Aorta (tissue), 5 donors: ENCODE results near the gene ATP13A3. TPM values are rescaled to one million over a fixed set of nuclear protein-coding genes. Genes with fewer than 3 reads are reported as not detected.

ENCODE experiments used
- ATAC-seq: fragments of 200-7000 bp; cut with Tn5 transposase; one replicate; pipeline ENCODE4 v1.9.1; 2022; ENCODE audit warnings: moderate library complexity; ENCODE audit not compliant: low FRiP score
- DNase-seq, 2 donors: peaks; one replicate each; pipeline ENCODE4 v3.0.0-alpha.2; 2020
- H3K27ac ChIP-seq, 2 donors: one replicate each; pipeline ENCODE4 v1.5.1; 2013; ENCODE audit warnings: low read length in 2 of 2, mild to moderate bottlenecking in 2 of 2, moderate library complexity in 2 of 2, control low read depth in 1 of 2, inconsistent platforms in 1 of 2, low read depth in 1 of 2
- H3K27me3 ChIP-seq, 2 donors: one replicate each; pipeline ENCODE4 v1.6.1; 2013; ENCODE audit warnings: control low read depth in 1 of 2, low read length in 1 of 2, mild to moderate bottlenecking in 1 of 2, moderate library complexity in 1 of 2; ENCODE audit not compliant: insufficient read depth in 2 of 2, control insufficient read depth in 1 of 2
- H3K36me3 ChIP-seq, 2 donors: one replicate each; pipeline ENCODE4 v1.6.1; 2013; ENCODE audit warnings: control low read depth in 1 of 2, low read length in 1 of 2, mild to moderate bottlenecking in 1 of 2; ENCODE audit not compliant: insufficient read depth in 2 of 2, control insufficient read depth in 1 of 2
- H3K4me1 ChIP-seq, 2 donors: one replicate each; pipeline ENCODE4 v1.6.1; 2013; ENCODE audit warnings: low read length in 2 of 2, control low read depth in 1 of 2, mild to moderate bottlenecking in 1 of 2, moderate library complexity in 1 of 2; ENCODE audit not compliant: insufficient read depth in 2 of 2, control insufficient read depth in 1 of 2
- H3K4me3 ChIP-seq, 2 donors: one replicate each; pipeline ENCODE4 v1.5.1; 2013; ENCODE audit warnings: low read length in 2 of 2, control low read depth in 1 of 2, mild to moderate bottlenecking in 1 of 2
- H3K9me3 ChIP-seq: one replicate; pipeline ENCODE4 v1.6.1; 2013; ENCODE audit warnings: mild to moderate bottlenecking, low read length; ENCODE audit not compliant: control insufficient read depth
- WGBS, 2 donors: extraction: QIAGEN DNeasy Blood & Tissue Kit; methylation state at CpG; one replicate each; pipeline ENCODE4 v1.1.7; 2013; 5-methylcytosine and 5-hydroxymethylcytosine counted together
- intact Hi-C, 2 donors: fragments of 100-400 bp; cut with DNase I; formaldehyde crosslinking; loops; one replicate each; pipeline versions ENCODE4 v1.14.2 to v1.15.0; 2022
- polyA plus RNA-seq, 2 donors: library from polyadenylated mRNA; stranded (reverse); fragments of 200-250 nt; gene quantifications; one replicate each; pipeline ENCODE4 v1.2.3, GENCODE V29; 2013
- total RNA-seq, 2 donors: library from RNA; stranded (reverse); fragmentation: NEBNext Ultra II Directional; extraction: Animal tissue kit (Norgen Biotek cat#: 25700); gene quantifications; one replicate each; pipeline ENCODE4 v1.2.1, GENCODE V29; 2021
- donor health status: healthy with polysubstance abuse.
- donor health status: Bipolar disorder and iron deficiency.
- donor health status: DM: no; HTN: no; CAD: no.
- donor health status: DM: no; HTN: no; CAD: no.
- donor health status: DM: yes; HTN: yes; CAD: no.

The ATP13A3 gene
- total and polyA plus RNA-seq, 4 donors: 14.1 to 189 (median 82.7) TPM

DNA sequence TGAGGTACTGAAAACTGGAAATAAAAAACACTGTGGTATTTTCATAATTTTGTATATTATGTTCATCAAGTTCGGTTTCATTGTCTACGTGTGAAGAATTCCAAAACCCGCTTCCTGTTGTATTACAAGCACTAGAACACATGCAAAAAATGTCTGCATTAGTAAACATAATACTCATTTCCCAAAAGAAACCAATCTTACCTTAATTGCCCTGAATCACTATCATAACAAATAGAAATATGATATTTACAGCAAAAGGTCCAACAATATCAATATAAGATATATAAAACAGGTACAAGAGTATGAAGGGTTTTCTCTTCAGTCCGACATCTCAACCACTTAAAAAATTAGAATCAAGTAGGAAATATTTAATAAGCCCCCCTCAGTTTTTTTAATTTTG, 61.4 kb downstream of the ATP13A3 start:
- H3K4me1 ChIP-seq: no peaks in the 10 kb centered on the region
- WGBS, 2 donors: 93% methylated on average over 4 of the region's 4 CpGs
- peaks cover 0 to 2% of the 10 kb centered on the region in 2 donors for H3K36me3 ChIP-seq
- H3K9me3 ChIP-seq: no peaks in the 10 kb centered on the region
- H3K27ac ChIP-seq: no peak overlapping the region
- no peak for ATAC-seq
- intact Hi-C loops: no loop called here
- DNase-seq: no peak
- no peak overlapping the region for H3K4me3 ChIP-seq
- H3K27me3 ChIP-seq: no peaks in the 10 kb centered on the region

GRCh38 chr3:194424953-194425352, 61.8 kb downstream of the ATP13A3 start:
- intact Hi-C loops: no loop called here
- no peak for ATAC-seq
- WGBS, 2 donors: 92 to 93% methylated on average over 7 of the region's 7 CpGs

GRCh38 chr3:194424373-194424772, 62.4 kb downstream of the ATP13A3 start:
- Histone ChIP-seq H3K4me3 (no peak overlapping the region), H3K36me3 (peaks cover 0 to 2% of the 10 kb centered on the region in 2 donors), H3K27me3 (no peaks in the 10 kb centered on the region), H3K4me1 (no peaks in the 10 kb centered on the region), H3K9me3 (no peaks in the 10 kb centered on the region), H3K27ac (no peak overlapping the region)
- intact Hi-C loops: no loop called here
- ATAC-seq (no peak), DNase-seq (no peak)
- 90 to 100% methylated on average over 1 of the region's 1 CpG for WGBS, 2 donors

More at GRCh38 chr3:194424953-194425352, 61.8 kb downstream of the ATP13A3 start:
- Histone ChIP-seq H3K9me3 (no peaks in the 10 kb centered on the region), H3K27ac (no peak overlapping the region), H3K4me3 (no peak overlapping the region), H3K27me3 (no peaks in the 10 kb centered on the region), H3K36me3 (peaks cover 0 to 2% of the 10 kb centered on the region in 2 donors), H3K4me1 (no peaks in the 10 kb centered on the region)
- no peak for DNase-seq

DNA sequence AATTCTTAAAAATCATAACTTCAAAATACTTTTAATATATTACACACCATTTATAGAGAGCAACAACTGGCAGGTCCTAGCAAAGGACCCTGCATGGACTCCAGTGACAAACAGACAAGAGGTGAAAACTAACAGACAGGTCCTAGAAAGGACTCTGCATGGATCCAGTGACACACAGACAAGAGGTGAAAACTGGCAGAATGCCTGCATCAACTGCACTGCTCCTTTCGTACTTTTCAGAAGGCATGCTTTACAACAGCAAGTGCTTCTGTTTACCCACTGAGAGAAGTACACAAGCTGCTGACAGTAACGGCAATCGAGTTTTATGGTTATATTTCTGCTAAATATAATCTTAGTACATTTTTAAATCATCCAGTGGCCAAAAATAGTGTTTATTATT, 63.5 kb downstream of the ATP13A3 start:
- H3K27ac ChIP-seq: no peak overlapping the region
- ATAC-seq: no peak

DNA sequence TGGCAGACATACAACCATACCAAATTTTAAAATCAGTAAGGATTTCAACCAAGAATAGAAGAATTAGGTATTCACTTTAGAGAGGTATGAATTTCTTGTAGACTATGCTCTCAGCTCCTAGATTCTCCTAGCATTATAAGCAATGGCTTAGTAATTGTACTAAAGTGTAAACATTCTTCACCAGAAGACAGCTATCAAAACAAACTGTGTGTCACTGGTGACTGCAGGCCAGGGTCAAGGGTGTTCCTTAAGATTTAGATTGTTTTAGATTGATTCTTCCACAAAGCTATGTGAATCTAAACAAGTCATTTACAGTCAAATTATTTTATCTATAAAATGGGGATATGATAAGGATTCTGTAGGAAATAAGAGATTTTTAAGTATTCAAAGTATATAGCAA, 64.6 kb downstream of the ATP13A3 start:
- Histone ChIP-seq H3K4me3 (no peak overlapping the region), H3K4me1 (no peaks in the 10 kb centered on the region), H3K27ac (no peak overlapping the region), H3K36me3 (peaks cover 0 to 6% of the 10 kb centered on the region in 2 donors), H3K27me3 (no peaks in the 10 kb centered on the region), H3K9me3 (no peaks in the 10 kb centered on the region)
- no peak for ATAC-seq
- DNase-seq: no peak
- intact Hi-C loops: no loop called here

More for the DNA sequence above, 63.5 kb downstream of the ATP13A3 start:
- DNase-seq: no peak
- no peaks in the 10 kb centered on the region for H3K9me3 ChIP-seq
- 70 to 71% methylated on average over 3 of the region's 3 CpGs for WGBS, 2 donors
- H3K4me1 ChIP-seq: no peaks in the 10 kb centered on the region
- no peak overlapping the region for H3K4me3 ChIP-seq
- intact Hi-C loops: no loop called here
- H3K27me3 ChIP-seq: no peaks in the 10 kb centered on the region
- peaks cover 0 to 6% of the 10 kb centered on the region in 2 donors for H3K36me3 ChIP-seq

DNA sequence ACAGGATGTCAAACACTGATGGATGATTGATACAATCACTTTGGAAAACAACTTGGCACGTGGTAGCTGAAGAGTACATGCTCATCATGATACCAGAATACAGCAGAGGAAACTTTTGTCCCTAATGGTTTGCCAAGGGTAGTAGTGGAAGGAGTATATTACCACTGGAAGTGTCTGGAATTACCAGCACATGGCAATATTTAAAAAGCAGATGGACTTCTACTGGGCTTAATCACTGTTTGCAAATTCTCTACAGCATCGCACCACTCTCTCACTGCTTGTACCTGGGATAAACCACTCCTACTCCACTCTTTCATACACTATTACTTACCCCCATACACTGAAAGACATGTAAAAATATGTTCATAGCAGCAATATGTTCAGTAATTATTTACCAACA, 68.1 kb downstream of the ATP13A3 start:
- Histone ChIP-seq H3K4me3 (no peak overlapping the region), H3K27ac (no peak overlapping the region), H3K9me3 (no peaks in the 10 kb centered on the region), H3K36me3 (peaks cover 0 to 6% of the 10 kb centered on the region in 2 donors), H3K4me1 (no peaks in the 10 kb centered on the region), H3K27me3 (no peaks in the 10 kb centered on the region)
- 93 to 96% methylated on average over 2 of the region's 2 CpGs for WGBS, 2 donors
- intact Hi-C loops: no loop called here
- ATAC-seq: no peak
- no peak for DNase-seq

GRCh38 chr3:194407423-194407822, 79.4 kb downstream of the ATP13A3 start:
- H3K27ac ChIP-seq: no peak overlapping the region
- DNase-seq: no peak
- H3K27me3 ChIP-seq: no peaks in the 10 kb centered on the region
- 85 to 88% methylated on average over 7 of the region's 7 CpGs for WGBS, 2 donors
- no peaks in the 10 kb centered on the region for H3K9me3 ChIP-seq
- no peak for ATAC-seq
- no peaks in the 10 kb centered on the region for H3K4me1 ChIP-seq
- intact Hi-C loops: no loop called here
- no peak overlapping the region for H3K4me3 ChIP-seq
- H3K36me3 ChIP-seq: peaks cover 0 to 4% of the 10 kb centered on the region in 2 donors

DNA sequence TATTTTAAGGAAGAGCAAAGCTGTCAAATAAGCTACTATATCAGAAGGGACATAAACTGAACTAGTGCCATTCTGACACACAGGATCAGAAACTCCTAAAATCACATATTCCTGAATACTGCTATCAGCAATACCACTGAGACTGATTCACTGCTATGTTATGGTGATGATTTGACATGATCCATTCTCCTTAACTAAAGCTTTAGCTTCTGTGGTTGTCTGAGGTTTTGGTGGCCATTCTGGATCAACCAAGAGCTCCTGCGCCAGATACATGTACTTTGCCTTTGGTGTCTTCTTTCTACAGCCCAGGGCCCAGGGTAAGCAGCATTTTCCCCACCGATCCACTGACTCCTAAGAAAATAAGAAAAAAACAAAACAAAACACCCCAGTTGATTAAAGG, 81.0 kb downstream of the ATP13A3 start:
- ATAC-seq (no peak), DNase-seq (no peak)
- no peaks in the 10 kb centered on the region for H3K36me3 ChIP-seq
- intact Hi-C loops: loop anchor here in 1 of 2 donors (2.0 kb wide), 1 partner anchor 73 kb away; no protein-coding TSS in a partner anchor
- H3K27ac ChIP-seq: no peak overlapping the region
- WGBS, 2 donors: 81 to 85% methylated on average over 2 of the region's 2 CpGs
- H3K27me3 ChIP-seq: no peaks in the 10 kb centered on the region
- H3K9me3 ChIP-seq: no peaks in the 10 kb centered on the region
- H3K4me3 ChIP-seq: no peak overlapping the region
- H3K4me1 ChIP-seq: no peaks in the 10 kb centered on the region

DNA sequence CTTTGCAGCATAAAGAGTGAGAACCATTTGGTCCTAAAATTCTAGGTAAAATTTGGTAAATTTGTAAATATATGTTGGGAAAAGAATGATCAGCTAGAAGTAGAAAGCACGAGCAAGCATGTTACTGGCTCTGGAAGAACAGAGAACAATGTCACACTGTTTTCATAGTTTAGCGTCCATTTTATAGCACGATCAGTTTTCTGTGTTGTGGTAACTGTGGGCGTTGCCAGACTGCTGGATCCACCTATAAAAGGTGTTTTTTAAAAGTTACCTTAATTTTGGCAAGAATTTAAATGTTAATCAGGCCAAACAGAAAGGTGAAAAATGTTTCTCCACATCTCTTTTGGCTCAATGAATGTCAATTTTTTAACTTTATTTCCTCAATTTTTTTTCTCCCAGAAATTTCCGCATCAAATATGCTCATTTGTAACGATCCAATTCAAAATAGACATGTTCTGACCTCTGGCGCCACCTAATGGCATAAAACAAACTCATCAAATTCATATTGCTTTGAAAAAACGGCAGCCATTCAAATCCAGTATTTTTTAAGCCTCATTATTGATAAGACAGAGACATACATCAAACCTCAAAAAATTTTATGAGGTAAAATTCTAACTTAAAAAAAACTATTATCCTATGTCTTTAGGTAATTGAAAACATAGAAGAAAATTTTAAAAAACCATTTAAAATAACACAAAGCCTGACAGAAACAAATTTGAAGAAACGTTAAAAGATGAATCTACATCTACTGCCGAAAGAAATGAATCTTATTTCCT, 82.2 kb downstream of the ATP13A3 start:
- intact Hi-C loops: loop anchor here in 1 of 2 donors (2.0 kb wide), 1 partner anchor 72 kb away; no protein-coding TSS in a partner anchor
- H3K27me3 ChIP-seq: no peaks in the 10 kb centered on the region
- no peaks in the 10 kb centered on the region for H3K4me1 ChIP-seq
- WGBS, 2 donors: 46% methylated on average over 10 of the region's 10 CpGs
- no peak for DNase-seq
- no peak overlapping the region for H3K4me3 ChIP-seq
- H3K36me3 ChIP-seq: no peaks in the 10 kb centered on the region
- no peaks in the 10 kb centered on the region for H3K9me3 ChIP-seq
- H3K27ac ChIP-seq: no peak overlapping the region
- ATAC-seq: no peak
